GM19240 (cell line): ENCODE measurements around the gene HOXD12.

Source experiments
- DNase-seq: peaks from one replicate; pipeline ENCODE4 v3.0.0; 2011; ENCODE audit warnings: low spot score; ENCODE audit not compliant: insufficient read length

Gene HOXD12

DNA sequence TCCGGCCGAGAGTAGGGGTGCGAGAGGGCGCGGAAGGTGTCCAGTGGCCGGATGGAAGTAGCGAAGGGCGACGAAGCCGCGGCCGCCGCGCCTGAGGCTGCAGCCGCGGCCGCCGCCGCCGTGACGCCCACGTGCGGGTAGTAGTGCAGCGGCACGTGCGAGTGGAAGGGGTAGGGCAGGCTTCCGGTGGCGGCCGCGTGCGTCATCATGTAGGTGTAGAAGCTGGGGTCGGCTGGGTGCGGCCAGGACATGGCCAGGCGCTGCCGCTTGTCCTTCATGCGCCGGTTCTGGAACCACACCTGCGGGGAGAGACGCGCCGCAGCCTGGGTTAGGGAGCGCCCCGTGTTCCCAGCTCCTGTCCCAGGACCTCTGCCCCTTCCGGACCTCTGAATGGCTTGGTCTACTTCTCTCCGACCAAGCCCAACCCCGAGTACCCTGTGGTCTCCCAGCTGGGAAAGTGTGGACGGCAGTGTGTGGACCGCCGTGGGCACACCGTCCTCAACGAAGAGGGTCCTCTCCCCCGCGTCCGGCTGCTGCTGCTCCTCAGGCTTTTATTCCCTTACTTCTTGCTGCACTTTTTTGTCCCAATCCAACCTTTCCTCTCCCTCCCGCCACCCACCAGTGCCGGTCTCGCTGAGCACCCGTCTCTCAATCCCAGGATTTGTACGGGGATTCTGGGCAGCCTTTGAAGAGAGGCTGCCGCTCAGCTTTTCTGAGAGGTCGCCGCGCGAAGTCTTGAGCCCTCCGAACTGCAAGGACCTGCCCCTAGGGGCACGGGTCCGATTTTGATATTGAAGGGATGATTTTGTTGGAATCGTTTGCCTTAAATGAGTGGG lies 18.8 kb upstream of the HOXD12 start:
- no peak for DNase-seq

DNA sequence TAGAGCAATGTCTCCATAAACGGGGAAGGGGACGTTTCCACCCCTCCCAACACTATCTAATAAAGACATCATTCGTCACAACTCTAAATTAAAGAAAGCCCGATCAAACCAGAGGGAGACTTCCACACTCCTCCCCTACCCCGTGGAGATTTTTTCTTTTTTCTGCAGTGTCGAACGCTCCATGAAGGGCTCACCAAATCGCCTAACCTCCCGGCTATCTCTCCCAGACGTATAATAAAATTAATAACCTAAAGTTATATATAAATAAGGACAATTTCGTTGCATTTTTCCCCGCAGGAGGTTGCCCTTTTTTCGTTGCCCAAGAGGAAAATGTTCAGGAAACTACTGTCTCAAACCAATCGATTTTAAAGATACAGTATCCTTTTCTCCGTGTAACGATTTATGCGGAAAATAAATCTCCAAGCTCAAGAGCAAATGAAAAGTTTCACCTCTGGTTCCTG lies 18.2 kb upstream of the HOXD12 start:
- DNase-seq, result no peak

DNA sequence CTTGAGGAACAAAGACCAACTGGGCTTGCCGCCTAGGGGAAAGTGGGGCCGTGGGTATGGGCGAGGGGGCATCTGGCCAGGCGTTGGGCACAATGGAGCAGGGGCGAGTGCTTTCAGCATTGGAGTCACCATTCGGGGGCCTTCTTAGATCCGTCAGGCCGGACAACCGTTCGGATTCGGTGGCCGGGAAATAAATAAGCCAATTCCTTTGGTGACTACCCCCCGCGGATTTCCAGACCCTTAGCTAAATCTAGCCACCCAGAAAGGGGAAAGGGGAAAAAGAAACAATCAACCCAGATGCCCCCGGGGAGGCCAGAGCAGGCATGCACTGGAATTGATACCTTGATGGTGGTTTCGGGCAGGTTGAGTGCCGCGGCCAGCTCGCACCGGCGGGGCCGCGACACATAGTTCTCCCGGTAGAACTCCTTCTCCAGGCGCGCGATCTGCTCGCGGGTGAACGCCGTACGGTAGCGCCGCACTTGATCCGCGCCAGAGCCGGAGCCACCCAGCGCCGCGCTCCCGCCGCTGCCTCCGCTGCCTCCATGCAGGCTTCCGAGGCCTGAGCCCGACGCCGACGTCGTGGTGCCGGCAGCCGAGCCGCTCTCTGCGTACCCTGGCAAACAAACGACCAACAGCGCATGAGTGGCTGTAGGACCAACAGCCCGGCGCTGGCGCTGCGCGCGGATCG lies 17.6 kb upstream of the HOXD12 start:
- no peak for DNase-seq

DNA sequence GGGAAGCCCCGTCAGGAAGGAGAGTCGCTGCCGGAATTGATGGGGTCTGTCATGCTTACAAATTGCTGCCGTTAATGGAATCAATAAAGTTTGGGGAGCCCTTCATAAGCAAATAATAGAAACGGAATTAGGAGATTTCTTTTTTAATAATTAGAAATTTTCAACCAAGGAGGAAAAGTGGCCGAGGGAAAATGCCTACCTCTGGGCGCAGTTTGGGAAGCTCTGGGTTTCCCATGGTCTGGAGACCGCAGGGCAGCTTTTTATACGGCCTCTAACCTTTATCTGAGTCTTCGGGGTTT lies 17.1 kb upstream of the HOXD12 start:
- DNase-seq, result no peak

DNA sequence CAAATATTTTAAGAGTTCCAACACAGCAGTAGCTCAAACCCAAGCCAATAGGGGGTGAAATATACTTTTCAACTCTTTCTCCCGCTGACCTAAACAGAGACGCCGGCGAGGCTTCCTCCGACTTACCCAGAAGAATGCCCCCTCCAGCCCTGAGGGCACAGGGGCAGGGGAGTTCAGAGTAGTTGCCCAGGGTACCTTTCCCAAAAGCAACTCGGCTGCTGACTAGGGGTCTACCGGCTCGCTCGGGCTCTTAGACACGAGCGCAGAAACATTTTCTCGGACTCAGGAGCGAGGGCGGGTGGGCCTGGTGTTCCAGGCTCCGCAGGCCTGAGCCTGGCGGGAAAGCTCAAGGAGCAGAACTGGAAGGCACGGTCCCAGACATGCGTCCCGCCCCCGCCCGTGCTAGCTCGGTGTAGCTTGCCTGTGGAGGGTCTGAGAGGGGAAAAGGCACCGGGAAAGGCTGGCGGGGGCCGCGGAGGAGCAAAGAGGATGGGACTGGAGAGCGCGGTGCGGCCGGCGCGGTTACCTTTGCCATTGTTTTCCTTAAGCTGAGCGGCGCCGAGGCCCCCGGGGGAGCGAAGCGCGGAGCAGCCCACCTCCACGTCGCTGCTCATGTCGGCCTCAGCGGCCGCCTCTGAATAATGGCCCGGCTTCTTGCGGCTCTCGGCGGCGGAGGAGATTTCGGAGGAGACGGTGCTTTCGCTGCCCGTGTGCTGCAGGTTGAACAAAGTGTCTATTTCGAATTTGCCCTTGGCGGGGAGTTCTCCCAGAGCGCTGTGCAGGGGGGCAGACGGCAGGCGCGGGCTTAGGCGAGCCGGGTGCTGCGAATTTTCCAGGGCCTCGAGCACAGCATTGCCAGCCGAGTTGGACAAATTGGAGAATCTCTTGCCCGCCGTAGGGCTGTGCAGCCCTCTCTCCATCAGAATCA lies 16.5 kb upstream of the HOXD12 start:
- DNase-seq, result no peak

- no peak for DNase-seq
These were observed 15.8 kb upstream of the HOXD12 start, which contains the start of gene EVX2 for GRCh38 chr2:176083796-176084261. TSS of gene EVX2 (minus strand) at chr2:176083962. CDS start at chr2:176083776, 186 bp downstream.

- DNase-seq, result no peak
These were observed 14.9 kb upstream of the HOXD12 start for GRCh38 chr2:176084611-176085119.

- DNase-seq, result no peak
These were observed 14.3 kb upstream of the HOXD12 start for GRCh38 chr2:176085120-176085788.

GRCh38 chr2:176085861-176086771 lies 13.5 kb upstream of the HOXD12 start:
- no peak for DNase-seq

DNA sequence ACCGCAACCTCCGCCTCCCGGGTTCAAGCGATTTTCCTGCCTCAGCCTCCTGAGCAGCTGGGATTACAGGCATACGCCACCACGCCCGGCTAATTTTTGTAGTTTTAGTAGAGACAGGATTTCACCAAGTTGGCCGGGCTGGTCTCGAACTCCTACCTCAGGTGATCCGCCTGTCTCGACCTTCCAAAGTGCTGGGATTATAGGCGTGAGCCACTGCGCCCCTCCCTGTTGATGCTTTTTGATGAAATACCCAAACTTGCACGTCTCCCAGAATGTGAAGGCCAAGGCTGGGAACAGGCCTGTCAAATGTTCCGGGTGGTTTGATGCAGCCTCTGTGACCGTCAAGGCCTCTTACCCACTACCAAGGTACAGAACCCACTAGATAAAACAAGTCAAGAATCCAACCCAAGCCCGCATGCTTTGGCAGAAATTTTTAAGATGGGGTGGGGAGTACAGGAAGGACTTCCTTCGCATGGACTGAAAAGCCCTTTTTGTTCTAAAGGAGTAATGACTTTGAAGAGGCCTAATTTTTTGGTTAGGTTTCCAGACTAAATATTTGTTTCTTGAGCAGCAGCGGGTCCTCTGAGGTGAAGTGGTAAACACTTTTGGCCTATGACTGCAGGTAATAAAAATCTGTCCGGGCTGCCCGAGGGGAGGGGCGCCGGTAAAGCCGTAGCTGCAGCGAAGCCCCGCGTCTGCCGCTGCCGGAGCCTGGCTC lies 12.1 kb upstream of the HOXD12 start:
- no peak for DNase-seq

- DNase-seq, result no peak
These were observed 11.3 kb upstream of the HOXD12 start for GRCh38 chr2:176088048-176088936.

- DNase-seq, result no peak
These were observed 10.4 kb upstream of the HOXD12 start for GRCh38 chr2:176088937-176089842.

- DNase-seq, result no peak
These were observed 9.7 kb upstream of the HOXD12 start for GRCh38 chr2:176089843-176090395.

GRCh38 chr2:176090862-176091261 lies 8.7 kb upstream of the HOXD12 start:
- no peak for DNase-seq

DNA sequence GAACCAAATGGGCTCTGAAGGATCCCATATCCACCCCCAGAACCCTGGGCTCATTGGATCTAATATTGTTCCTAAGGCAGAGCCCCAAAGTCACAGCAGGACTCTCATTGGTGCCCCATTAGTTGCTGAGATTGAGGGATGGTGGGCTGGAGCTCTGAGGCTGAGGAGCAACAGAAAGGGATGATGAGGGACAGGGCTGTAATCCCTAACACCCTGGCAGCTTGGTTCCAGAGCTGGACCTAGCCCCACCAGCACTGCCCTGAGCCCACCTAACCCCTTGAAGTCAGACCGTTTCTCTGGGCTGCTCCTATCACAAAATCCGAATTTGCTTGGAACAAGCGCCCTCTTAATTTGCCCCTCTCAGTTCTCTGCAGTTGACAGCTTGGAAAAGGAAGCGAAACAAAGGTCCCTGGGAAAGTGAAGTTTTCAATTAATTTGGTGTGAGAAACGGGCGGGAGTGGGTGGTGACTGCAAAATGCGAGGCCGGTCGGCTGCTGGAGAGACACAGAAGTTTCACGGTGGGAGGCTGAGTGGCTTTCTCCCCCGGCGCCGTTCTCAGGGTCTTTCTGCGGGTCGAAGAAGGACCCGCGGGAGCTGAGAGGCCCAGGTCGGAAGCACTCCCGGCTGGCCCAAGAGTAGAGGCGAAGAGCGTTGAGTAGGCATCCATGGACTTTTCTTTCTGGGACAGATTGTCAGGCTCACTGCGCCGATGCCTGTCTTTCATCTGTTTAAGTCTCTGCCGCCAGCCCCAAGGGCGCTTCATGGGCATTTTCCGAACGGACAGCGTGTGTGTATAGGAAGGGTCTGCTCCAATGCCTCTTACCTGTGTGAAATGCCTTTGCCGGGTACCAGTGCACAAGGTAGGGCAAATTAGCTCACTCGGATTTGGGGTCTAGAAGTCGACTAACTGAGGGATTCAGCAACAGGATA lies 8.0 kb upstream of the HOXD12 start:
- no peak for DNase-seq
